ENCODE measurements around the gene FAM222B.

Gene FAM222B

DNA sequence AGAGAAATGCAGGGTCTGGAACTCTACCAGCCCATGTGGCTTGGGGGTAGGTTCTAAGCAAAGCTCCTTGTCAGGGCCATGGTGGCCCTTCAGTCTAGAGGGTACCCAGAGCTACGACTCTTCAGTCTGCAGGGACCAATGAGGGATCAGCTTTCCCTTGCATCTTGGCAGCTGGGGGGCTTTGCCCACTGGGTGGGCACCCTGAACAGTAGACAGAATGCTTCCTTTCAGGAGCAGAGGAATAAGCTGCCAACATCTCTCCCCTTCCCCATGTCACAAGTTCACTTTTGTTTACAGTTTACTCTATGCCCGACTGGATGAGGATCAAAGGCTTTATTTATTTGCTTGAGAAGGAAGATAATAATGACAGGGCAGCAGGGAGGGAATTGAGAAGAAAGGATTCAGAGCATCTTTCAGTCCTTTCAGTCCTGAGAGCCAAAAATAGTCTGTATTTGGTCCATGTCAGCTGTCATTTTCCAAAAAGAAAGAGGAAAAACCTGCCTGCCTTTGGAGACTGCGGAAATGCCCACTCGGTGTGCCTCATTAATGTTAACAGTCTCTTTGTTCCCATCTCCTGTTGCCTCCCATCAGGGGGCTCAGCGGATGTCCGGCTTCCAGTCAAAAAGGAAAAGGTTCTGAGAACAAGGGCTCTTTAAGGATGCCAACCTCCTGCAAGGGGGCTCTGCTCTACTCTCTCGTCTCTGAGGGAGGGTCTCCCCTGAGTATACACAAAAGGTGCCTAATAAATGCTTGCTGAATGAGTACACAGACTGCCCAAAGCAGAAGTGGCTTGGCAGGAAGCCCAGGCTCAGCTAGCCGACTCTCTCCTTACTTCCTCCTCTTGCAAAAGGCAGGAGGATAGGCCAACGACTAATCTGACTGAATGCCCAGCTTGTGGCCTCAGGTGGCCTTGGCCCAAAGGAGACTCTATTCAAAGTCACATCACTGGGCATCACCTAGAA is 81.7 kb downstream of the FAM222B start:
- TF ChIP-seq CTCF (conservative IDR thresholded peaks at IDR 0.05): no peak
- H3K27ac ChIP-seq: peak overlapping the region; percentile 67

DNA sequence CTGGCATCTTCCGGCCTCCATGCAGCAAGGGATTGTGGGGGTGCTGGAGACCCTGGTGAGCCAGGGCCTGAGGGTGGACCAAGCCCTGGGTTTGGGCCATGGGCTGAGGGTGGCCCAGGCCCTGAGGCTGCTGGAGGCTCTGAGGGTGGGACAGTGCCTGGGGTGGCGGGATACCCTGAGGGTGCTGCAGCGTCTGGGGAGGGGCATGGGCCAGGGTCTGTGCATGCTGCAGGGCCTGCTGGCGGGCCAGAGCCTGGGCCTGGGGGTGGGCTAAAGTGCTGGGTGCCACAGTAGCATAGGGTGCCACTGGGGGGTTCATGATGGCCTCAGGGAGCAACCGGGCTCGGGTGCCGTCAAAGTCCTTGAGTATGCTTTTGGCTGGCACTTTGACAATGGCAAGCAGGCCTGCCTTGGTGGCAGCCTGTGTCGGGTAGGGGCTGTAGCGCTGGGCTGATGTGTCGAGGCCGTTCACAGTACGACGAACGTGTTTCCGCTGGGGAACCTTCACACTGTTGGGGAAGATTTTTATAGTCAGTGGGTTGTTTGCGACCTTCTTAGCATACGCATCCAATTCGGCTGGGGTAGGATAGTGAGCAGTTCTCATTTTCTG is 83.2 kb downstream of the FAM222B start:
- H3K27ac ChIP-seq: peak overlapping the region; percentile 67
- no peak for TF ChIP-seq CTCF (conservative IDR thresholded peaks at IDR 0.05)

DNA sequence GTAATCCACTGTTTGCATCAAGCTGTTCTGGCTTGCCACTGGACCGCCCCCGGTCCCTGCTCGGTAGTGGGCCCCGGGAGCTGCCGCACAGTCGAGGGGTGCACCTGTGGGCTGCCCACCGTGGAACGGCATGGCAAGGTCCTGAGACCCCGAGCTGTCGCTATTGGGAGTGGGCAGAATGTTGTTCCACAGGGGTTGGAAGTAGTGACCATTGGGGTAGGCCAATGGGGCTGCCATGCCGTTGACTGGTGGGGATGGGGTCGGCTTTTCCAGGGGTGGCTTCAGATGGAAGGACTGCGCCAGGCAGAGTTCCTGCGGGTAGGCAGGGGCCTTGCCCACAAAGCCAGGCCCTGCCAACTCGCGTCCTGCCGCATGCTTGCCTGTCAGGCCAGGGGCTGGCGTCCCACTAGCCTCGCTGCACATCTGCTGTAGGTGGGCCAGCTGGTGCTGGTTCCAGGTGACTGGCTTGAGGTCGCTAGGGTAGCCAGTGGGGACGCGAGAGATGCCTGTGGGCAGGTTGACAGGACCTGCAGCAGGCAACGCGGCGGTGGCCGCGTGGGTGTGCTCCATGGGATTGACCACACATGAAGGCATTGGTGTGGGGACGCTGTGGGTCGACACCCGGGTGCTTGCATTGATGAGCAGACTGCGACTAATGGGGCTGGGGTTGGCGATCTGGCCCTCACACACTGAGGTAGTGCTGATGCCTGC is 84.0 kb downstream of the FAM222B start:
- TF ChIP-seq CTCF (conservative IDR thresholded peaks at IDR 0.05): no peak
- peak overlapping the region; percentile 67 for H3K27ac ChIP-seq

- H3K27ac ChIP-seq: peak overlapping the region; percentile 30
- no peak for TF ChIP-seq CTCF (conservative IDR thresholded peaks at IDR 0.05)
Measured at GRCh38 chr17:28756049-28756804, 86.4 kb downstream of the FAM222B start.

DNA sequence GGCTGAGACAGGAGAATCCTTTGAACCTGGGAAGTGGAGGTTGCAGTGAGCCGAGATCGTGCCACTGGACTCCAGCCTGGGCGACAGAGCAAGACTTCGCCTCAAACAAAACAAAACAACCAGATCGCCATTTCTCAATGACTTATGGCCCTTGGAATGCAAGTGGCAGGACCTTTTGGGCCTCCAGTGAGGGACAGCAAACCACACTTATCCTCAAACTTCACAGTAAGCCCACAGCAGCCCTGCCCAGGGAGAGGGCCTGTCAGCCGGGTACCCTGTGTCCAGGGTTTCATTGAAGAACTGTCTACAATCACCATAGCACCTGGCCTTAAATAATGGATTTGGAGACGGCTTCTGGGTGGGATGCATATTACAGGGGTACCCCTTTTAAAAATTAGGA is 87.1 kb downstream of the FAM222B start:
- no peak for TF ChIP-seq CTCF (conservative IDR thresholded peaks at IDR 0.05)
- peak overlapping the region; percentile 30; the same call in 1 of the 2 replicates for H3K27ac ChIP-seq

GRCh38 chr17:28751600-28752366 is 90.8 kb downstream of the FAM222B start:
- H3K27ac ChIP-seq: peak overlapping the region; percentile 99
- TF ChIP-seq CTCF (conservative IDR thresholded peaks at IDR 0.05): no peak
